KMS-11 (cell line): ENCODE measurements around the gene CFAP141.

Source experiments
- H2AFZ ChIP-seq: fragments of 200-600 bp; sonication (generic); 2 replicates; pipeline ENCODE4 v1.6.1; 2016; ENCODE audit warnings: antibody characterized with exemption, mixed run types, low read depth
- H3K27ac ChIP-seq: fragments of 200-600 bp; sonication (generic); 2 replicates; pipeline ENCODE4 v1.6.1; 2016; ENCODE audit warnings: mild to moderate bottlenecking, mixed run types
- H3K27me3 ChIP-seq: fragments of 200-600 bp; sonication (generic); 2 replicates; pipeline ENCODE4 v1.6.1; 2017; ENCODE audit warnings: mild to moderate bottlenecking, low read depth, mixed run types, moderate library complexity; ENCODE audit not compliant: insufficient read depth
- H3K36me3 ChIP-seq: fragments of 200-600 bp; sonication (generic); 2 replicates; pipeline ENCODE4 v1.6.1; 2017; ENCODE audit warnings: mild to moderate bottlenecking, mixed run types; ENCODE audit not compliant: insufficient read depth
- H3K4me1 ChIP-seq: fragments of 200-600 bp; sonication (generic); 2 replicates; pipeline ENCODE4 v1.6.1; 2016; ENCODE audit warnings: mild to moderate bottlenecking, low read depth, mixed run types; ENCODE audit not compliant: poor library complexity, severe bottlenecking
- H3K4me2 ChIP-seq: fragments of 200-600 bp; sonication (generic); 2 replicates; pipeline ENCODE4 v1.7.0; 2016; ENCODE audit warnings: mild to moderate bottlenecking, mixed run types
- H3K4me3 ChIP-seq: fragments of 200-600 bp; sonication (generic); IDR thresholded peaks from 2 replicates; pipeline ENCODE4 v1.6.1; 2017; ENCODE audit warnings: low read depth, low read length, mixed read lengths; ENCODE audit not compliant: insufficient read depth
- H3K79me2 ChIP-seq: fragments of 200-600 bp; sonication (generic); 2 replicates; pipeline ENCODE4 v1.6.1; 2016; ENCODE audit warnings: low read depth, mixed run types; ENCODE audit not compliant: insufficient read depth
- H3K9ac ChIP-seq: fragments of 200-600 bp; sonication (generic); 2 replicates; pipeline ENCODE4 v1.6.1; 2016; ENCODE audit warnings: mild to moderate bottlenecking, mixed run types
- H4K20me1 ChIP-seq: fragments of 200-600 bp; sonication (generic); 2 replicates; pipeline ENCODE4 v1.6.1; 2016; ENCODE audit warnings: mild to moderate bottlenecking, mixed run types; ENCODE audit not compliant: insufficient read depth
- TF ChIP-seq, protein P1 (sequence below): fragments of 200-600 bp; sonication (generic); conservative IDR thresholded peaks from 2 replicates; pipeline ENCODE4 v1.6.1; 2017; ENCODE audit warnings: low read depth, mild to moderate bottlenecking, antibody characterized with exemption, low read length, moderate library complexity, mixed read lengths

Gene CFAP141

GRCh38 chr1:154176337-154176736 lies 29.8 kb downstream of the CFAP141 start:
- Histone ChIP-seq H4K20me1 (peaks cover 57% of the 10 kb centered on the region), H3K36me3 (peaks cover 32% of the 10 kb centered on the region; the same call in 1 of the 2 replicates), H3K4me3 (no peak overlapping the region), H3K4me1 (peaks cover 73% of the 10 kb centered on the region), H2AFZ (no peak overlapping the region), H3K27ac (no peak overlapping the region), H3K4me2 (no peak overlapping the region), H3K79me2 (peaks cover 94% of the 10 kb centered on the region), H3K9ac (no peak overlapping the region), H3K27me3 (no peaks in the 10 kb centered on the region)
- TF ChIP-seq, protein P1, sequence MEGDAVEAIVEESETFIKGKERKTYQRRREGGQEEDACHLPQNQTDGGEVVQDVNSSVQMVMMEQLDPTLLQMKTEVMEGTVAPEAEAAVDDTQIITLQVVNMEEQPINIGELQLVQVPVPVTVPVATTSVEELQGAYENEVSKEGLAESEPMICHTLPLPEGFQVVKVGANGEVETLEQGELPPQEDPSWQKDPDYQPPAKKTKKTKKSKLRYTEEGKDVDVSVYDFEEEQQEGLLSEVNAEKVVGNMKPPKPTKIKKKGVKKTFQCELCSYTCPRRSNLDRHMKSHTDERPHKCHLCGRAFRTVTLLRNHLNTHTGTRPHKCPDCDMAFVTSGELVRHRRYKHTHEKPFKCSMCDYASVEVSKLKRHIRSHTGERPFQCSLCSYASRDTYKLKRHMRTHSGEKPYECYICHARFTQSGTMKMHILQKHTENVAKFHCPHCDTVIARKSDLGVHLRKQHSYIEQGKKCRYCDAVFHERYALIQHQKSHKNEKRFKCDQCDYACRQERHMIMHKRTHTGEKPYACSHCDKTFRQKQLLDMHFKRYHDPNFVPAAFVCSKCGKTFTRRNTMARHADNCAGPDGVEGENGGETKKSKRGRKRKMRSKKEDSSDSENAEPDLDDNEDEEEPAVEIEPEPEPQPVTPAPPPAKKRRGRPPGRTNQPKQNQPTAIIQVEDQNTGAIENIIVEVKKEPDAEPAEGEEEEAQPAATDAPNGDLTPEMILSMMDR, result no peak

GRCh38 chr1:154174654-154175053 lies 31.5 kb downstream of the CFAP141 start:
- Histone ChIP-seq H4K20me1 (peaks cover 44% of the 10 kb centered on the region), H3K4me3 (no peak overlapping the region), H3K4me1 (peaks cover 60% of the 10 kb centered on the region), H3K9ac (no peak overlapping the region), H3K27me3 (no peaks in the 10 kb centered on the region), H3K36me3 (peaks cover 46% of the 10 kb centered on the region; the same call in 1 of the 2 replicates), H3K4me2 (no peak overlapping the region), H3K79me2 (peaks cover 82% of the 10 kb centered on the region), H2AFZ (no peak overlapping the region), H3K27ac (no peak overlapping the region)
- TF ChIP-seq, protein P1, result no peak

DNA sequence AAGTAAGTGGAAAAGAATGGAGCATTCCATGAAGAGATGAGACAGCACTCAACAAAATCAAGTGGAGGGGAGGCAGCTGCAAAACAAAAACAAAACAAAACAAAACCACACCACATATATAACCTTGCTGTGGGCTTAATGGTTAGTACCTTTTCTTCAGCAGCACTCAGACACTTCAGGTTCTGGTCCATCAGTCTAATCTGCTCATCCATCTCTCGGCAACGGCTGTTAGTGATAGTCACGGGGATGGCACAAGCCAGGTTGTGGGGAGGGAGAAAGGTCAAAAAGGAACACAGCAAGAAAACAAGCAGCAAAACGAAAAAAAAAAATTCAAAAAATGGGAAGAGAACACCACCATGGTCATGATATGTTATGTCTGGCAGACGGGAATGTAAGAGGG lies 34.3 kb downstream of the CFAP141 start:
- TF ChIP-seq, protein P1, result no peak
- Histone ChIP-seq H3K9ac (no peak overlapping the region), H3K79me2 (peaks cover 58% of the 10 kb centered on the region), H4K20me1 (peaks cover 17% of the 10 kb centered on the region), H3K27me3 (no peaks in the 10 kb centered on the region), H3K4me1 (peaks cover 32% of the 10 kb centered on the region), H2AFZ (no peak overlapping the region), H3K27ac (no peak overlapping the region), H3K4me2 (no peak overlapping the region), H3K4me3 (no peak overlapping the region), H3K36me3 (peaks cover 68% of the 10 kb centered on the region; the same call in 1 of the 2 replicates)

DNA sequence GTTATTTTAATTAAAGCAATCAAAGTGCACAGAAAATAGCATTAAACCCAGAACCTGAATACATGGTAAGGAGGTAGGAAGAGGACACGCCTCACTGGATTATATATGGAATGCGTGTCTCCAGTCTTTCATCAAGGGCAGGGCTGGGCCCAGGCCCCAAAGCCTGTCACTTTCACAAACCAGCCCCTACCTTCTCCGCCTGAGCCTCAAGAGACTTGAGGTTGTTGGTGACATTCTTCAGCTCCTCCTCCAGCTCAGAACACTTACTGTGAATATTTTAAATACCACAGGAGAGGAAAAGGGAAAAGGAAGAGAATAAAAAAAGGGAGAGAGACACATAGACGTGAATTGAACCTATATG lies 34.9 kb downstream of the CFAP141 start:
- TF ChIP-seq, protein P1, result no peak
- peaks cover 27% of the 10 kb centered on the region for H3K4me1 ChIP-seq
- no peak overlapping the region for H3K4me2 ChIP-seq
- no peaks in the 10 kb centered on the region for H3K27me3 ChIP-seq
- no peak overlapping the region for H3K9ac ChIP-seq
- H4K20me1 ChIP-seq, result peaks cover 12% of the 10 kb centered on the region
- peaks cover 52% of the 10 kb centered on the region for H3K79me2 ChIP-seq
- no peak overlapping the region for H2AFZ ChIP-seq
- H3K36me3 ChIP-seq, result peaks cover 71% of the 10 kb centered on the region; the same call in 1 of the 2 replicates
- H3K4me3 ChIP-seq, result no peak overlapping the region
- H3K27ac ChIP-seq, result no peak overlapping the region
